HG03439 (cell line): ENCODE data around the gene SPATA31D1.
"Not testable (repeated sequence)": the region's sequence is repeated elsewhere in the genome, so short reads cannot be mapped to it uniquely, and the experiment has no call there.

Experiments
- ATAC-seq: cut with Tn5 transposase; IDR thresholded peaks from one replicate; pipeline ENCODE4 v1.9.1; 2021; ENCODE audit warnings: mild to moderate bottlenecking, moderate library complexity; ENCODE audit not compliant: unreplicated experiment

The SPATA31D1 gene

DNA sequence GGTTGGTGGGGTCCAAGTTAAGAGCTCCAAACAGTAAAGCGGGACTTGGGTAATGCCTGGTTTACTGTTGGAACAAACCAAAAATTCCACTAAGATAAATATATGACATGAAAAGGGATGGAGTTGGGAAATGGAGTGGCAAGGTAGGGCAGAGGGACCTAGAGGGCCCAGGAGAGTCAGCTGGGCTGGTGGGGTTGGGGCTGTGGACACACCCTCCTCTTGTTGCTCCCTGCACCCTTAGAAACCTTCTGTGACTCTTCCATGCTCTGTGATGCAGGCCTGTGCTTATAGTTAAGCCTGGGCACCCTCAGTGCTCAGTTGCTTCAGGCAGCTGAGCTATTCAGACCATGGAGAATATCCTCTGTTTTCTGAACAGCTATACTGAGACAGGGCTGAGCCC, at the start of gene SPATA31D1:
Gene SPATA31D1, plus strand, starts transcription at position 301 of the 400 bp plus-strand sequence. Its CDS starts 47 bp downstream, at position 348.
- not testable (repeated sequence) for ATAC-seq

DNA sequence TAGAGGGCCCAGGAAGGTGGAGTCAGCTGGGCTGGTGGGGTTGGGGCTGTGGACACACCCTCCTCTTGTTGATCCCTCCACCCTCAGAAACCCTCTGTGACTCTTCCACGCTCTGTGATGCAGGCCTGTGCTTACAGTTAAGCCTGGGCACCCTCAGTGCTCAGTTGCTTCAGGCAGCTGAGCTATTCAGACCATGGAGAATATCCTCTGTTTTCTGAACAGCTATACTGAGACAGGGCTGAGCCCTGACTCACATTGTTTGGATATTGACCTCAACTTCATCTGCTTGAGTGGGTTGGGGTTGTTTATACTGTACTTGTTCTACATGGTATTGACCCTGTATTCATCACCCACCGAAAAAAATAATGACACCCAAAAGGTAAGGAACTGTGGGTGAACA, 45.2 kb upstream of the SPATA31D1 start, which contains the start of gene SPATA31D3:
Gene SPATA31D3, plus strand, starts transcription at position 108 of the 400 bp plus-strand sequence. Its CDS starts 86 bp downstream, at position 194.
- not testable (repeated sequence) for ATAC-seq

DNA sequence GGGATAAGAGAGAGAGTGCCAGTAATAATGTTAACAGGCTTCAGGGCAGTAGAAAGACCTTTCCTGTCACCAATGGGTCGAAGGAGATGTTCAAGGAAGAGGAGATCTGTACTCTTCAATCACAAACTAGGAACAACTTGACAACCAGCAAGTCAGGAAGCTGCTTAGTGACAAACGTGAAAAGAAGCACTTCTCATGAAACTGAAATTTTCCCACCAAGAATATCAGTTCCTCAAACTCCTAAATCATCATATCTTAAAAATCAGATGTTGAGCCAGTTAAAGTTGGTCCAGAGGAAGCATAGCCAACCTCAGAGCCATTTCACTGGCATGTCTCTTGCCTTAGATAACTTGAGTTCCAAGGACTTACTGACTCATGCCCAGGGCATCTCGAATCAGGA, 39.9 kb upstream of the SPATA31D1 start:
- ATAC-seq: not testable (repeated sequence)

DNA sequence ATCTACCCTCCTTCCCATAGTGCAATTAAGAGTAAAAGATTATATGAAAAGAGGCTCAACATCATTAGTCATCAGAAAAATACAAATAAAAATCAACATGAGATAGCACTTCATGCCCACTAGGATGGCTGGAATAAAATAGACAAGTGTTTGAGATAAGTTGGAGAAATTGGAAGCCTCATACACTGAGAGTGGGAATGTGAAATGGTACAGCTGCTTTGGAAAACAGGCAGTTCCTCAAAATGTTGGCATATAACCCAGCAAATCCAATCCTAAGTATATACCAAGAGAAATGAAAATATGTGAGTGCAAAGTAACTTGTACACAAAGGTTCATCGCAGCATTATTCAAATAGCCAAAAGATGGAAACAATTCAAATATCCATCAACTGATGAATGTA, 35.5 kb upstream of the SPATA31D1 start:
- no peak for ATAC-seq

DNA sequence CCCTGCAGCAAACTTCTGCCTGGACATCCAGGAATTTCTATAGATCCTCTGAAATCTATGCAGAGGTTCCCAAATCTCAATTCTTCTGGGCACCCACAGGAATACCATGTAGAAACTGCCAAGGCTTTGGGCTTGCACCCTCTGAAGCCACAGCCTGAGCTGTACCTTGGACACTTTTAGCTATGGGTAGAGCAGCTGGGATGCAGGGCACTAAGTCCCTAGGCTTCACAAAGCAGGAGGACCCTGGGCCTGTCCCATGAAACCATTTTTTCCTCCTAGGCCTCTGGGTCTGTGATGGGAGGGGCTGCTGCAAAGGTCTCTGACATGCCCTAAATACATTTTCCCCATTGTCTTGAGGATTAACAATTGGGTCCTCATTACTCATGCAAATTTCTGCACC, 32.9 kb upstream of the SPATA31D1 start:
- ATAC-seq: no peak

DNA sequence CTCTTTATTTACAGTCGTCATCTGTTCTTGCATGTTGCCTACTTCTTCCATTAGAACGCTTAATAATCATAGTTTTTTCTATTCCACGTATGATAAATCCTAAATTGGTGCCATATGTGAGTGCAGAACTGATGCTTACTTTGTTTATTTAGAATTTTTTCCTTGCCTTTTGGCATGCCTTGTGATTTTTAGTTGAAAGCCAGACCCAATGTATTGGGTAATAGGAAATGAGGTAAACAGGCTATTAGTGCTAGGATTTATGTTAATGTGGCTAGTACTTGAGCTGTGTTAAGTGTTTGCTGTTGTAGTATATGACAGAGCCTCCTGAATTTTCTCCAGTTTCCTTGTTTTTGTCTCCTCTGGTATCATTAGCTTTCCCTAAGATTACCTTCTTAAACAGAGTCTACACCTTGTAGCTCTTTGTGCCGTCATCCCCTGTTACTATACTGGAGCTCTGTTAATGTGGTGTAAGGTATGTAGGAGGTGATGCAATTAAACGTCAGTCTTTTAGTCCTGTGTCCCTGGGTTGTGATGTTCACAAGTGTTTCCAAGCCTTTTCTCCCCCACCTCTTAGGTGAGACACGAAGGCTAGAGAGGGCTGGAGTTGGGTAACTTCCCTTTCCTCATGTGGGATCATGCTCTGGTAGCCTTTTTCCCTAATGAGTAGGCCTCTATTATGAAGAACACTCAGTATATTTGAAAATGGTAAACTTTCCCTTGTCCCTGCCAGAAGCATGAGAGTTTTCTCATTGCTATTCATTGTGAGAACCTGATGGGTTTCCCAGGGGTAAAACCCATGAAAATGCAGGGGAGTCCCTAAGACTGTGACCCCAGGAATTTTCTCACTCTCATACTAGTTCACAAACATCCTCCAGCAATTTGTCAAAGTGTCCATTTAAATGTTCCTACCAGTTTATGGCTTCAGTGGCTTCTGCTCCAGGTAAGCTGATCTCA, 24.1 kb upstream of the SPATA31D1 start:
- ATAC-seq: no peak

DNA sequence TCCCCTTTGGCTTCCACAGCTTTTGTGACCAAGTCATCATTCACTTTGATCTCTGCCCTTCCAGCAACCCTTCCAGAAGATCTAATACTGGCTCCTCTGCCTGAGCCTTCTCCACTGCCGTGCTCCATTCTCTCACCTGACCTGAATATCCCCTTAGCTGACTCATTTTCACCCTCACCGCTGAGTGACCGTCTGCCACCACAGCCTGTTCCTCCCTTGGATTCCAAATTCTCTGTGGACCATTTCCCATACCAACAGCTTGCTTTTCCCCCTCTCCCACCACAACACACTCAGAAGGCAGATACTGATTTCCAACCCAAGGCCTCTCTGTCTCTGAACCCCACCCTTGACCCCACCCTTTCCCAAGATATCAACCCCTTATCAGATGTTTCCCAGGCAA, 20.5 kb upstream of the SPATA31D1 start:
- no peak for ATAC-seq

DNA sequence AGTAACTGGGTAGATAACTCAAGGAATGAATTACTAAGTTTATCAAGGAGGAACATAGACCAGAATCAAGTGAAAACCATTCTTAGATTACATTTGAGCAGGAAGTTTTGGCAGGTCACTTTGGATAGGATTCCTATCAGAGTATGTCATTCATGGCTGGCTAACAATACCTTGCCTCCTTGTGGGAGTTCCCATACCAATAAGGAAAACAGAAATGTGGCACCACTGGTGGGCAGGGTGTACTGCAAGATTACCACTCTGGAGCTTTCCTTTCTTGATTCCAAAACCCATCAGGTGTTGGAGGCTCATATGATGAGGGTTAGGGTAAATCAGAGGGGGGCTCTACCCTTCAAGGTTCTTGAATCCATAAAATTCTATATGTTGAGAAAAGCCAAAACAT, 18.6 kb upstream of the SPATA31D1 start:
- no peak for ATAC-seq

DNA sequence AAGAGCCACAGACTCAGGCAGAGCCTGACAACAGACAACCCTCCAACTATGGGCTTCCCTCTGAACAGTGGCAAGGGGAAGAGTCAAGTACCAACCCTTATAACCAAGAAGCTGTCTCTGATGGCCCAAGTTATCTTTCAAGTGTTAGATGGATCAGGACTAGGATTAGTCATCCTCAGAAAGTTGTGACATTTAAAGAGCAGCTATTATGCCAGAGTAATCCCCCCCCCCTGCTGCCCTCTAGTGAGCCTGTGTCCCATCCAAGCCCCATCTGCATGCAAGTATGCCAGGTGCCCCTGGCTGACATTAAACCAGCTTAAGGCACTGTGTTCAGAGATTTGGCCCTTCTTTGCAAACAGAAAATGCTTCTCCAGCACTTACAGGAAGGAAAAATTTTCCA, 16.8 kb upstream of the SPATA31D1 start:
- no peak for ATAC-seq

DNA sequence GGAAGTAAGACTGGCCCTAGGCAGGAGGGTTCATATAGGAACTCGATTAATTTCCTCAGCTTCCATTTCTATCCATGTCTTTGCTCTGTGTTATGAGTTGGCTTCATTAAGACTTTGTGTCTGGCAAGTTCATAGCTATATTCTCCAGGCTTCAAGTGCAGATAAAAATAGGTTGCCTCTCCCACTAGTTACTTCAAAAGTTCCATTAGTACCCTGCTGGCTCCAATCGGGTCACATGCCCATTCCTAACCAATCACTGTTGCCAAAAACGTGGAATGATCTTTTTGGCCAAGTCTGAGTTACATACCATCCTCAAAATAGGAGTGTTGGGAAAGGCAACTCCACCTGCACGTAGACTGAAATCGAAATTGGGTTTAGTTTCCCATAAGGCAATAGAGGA, 13.8 kb upstream of the SPATA31D1 start:
- ATAC-seq: no peak

DNA sequence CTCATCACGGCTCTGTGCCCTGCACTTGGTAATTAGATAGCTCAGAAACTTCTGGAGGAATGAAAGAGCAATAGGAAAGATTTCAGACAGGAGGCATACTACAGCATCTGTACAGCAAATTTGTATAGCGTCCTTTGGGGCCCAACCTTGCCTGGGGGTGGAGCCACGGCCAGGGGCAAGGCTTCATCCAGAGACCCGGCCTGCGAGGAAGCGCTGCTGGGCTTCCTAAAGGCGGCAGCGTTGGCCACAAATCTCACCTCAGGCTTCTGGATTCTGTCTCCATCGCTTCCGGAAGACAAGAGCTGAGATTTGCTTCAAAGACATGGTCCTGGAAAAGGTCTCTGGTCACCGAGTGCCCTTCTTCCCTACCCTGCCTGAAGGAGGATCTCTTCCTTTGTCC, 12.2 kb upstream of the SPATA31D1 start:
- ATAC-seq: no peak

DNA sequence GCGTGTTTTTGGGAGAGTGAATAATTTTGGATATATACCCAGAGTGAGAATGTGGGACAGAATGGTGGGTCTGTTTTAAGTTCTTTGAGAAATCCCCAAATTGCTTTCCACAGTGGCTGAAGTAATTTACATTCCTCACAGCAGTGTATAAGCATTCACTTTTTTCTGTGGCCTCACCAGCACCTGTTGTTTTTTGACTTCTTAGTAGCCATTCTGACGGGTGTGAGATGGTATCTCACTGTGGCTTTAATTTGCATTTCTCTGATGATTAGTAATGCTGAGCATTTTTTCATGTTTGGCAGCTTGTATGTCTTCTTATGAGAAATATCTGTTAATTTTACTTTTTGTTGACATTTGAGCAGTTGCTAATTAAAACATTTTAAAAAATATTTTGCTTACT, 9.4 kb upstream of the SPATA31D1 start:
- peak; percentile 76 for ATAC-seq

DNA sequence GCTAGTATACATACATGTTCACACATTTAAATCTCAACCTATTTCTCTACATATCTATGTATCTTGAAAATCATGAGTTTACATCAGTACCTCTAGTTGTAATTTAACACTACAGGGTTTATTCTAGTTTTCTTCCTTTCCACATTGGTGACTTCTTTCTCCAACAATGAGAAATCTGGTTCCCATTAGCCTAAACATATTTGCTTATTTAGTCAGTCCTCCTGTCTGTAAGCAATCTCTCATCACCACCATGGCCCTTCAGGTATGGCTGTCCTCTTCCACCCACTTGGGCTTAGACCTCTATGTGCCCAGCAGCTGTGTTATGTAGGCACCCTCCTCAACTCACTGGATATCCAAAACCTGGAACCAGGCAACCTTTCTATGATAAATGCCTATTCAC, 8.0 kb upstream of the SPATA31D1 start:
- no peak for ATAC-seq

DNA sequence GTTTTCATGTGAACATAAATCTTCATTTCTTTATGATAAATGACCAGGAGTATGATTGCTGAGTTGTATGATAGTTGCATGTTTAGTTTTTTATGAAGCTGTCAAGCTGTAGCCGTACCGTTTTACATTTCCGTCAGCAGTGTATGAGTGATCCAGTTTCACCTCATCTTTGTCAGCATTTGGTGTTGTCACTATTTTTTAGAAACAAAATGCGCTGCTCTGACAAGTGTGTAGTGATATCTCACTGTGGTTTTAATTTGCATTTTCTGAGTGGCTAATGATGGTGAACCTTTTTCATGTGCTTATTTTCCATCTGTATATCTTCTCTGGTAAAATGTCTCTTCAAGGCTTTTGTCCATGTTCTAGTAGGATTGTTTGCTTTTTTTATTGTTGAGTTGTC, 6.7 kb upstream of the SPATA31D1 start:
- ATAC-seq: no peak

DNA sequence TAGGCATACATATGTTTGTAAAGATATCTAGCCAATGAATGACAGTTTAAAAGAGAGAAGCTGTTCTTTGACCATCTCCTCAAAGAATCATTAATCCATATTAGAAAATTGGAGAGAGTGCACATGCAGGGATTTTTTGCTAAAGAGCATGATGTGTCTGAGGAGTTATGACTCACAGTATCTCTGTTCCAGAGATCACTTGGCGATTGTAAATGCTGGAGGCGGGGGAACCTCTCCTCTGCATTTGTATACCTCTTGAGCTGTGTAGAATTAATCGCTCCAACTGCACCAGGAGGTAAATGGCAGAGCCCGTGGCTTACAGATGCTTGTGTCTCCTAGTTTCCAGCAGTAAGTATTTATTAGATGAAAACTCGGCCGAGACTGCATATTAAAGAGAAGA, 3.6 kb upstream of the SPATA31D1 start:
- ATAC-seq: no peak

DNA sequence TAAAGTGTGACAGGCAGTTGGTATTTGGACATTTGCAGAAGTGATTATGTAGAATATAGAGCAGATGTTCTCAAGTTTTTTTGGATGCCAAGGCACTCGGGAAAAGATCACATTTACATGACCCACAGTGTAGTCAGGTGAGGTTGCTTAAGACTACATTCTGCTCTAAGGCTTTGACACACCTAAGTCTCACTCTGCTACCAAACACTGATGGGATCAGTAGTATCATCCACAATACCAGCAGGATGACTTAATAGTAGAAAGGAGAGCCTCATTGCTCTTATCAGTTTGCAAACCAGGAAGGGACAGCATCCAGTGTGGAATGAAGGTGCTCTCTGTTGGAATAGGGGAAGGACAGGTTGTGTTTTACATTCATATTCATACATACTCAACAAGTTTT, 2.5 kb upstream of the SPATA31D1 start:
- ATAC-seq: no peak

DNA sequence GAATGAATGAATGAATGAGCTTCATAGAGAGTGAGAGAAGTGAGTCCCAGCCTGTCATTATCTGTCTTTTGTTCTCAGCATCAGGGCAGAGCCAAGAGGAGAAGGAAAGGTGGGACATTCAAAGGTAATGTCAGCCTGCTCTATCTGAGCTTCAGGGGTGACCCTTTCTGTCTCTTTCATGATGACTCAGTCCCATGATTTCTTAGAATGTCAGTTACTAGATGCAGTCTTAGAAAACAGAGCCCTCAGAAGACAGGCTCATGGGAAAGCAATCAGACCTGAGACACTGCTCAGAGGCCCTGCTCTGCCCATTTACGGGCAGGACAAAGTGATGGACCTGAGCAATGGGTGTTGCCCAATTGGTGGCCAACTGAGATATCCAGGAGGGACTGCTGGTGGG, 1.1 kb downstream of the SPATA31D1 start:
- no peak for ATAC-seq

DNA sequence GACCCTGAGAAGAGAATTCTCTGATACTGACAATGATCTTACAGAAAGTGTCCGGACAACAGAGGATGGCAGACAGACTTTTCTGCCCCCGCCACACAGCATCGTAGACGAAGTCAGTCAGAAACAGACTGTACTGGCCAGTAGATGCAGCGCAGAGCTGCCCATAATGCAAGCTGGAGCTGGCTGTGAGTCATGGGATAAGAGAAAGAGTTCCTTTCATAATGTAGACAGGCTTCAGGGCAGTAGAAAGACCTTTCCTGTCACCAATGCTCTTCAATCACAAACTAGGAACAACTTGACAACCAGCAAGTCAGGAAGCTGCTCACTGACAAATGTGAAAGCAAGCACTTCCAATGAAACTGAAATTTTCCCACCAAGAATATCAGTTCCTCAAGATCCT, 5.1 kb downstream of the SPATA31D1 start:
- ATAC-seq: no peak

DNA sequence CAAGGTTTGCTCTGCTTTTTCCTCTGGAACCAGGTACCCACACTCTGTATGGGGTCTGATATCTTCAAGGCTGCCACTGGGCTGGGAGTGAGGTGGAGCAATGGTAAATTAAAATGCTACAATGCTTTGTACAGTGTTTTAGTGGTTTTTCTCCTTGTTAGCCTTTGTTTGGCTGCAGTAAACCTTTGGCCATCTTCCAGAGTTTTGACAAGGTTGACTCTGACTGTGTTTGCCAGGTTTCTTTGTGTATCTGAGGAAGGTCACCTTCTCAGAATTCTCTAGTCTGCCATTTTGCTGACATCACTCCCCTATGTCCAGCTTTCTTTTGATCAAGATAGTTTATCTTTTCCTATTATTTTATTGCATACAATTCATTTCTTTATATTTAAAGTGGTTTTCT, 11.2 kb downstream of the SPATA31D1 start:
- no peak for ATAC-seq

DNA sequence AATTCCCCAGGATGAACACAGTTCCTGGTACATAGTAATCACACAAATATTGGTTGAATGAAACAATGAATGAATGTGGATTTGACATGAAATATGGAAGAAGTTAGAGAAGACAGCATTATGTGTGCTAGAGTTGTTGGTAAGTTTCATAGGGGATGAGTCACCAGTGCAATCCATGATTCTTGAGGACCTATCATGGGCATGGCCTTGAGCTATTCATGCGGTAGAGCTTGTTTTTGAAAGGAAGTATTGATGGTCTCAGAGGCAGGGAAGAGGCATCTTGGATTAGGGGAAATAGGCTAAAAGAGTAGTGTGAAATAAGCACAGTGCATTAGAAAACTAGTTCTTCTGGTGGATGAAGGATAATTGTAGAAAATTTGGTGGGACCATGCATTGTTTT, 22.1 kb downstream of the SPATA31D1 start:
- no peak for ATAC-seq

DNA sequence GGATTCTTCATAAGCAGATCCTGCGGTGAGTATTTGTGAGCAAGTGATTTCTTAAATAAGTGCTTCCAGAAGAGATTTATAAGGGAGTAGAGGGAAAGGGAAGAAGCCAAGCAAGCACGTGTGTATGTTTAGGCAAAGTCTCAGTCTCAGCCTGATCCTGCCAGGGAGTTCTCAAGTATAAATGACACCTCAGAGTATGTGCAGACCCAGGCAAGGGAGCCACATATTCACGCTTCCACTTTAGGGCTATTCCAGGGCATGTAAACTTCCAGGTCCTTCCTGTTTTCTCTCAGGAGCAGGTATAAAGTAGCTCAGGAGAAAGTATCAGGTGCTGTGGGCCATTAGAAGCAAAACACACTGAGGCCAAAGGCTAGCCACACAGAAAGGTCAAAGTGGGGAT, 22.6 kb downstream of the SPATA31D1 start:
- ATAC-seq: no peak

DNA sequence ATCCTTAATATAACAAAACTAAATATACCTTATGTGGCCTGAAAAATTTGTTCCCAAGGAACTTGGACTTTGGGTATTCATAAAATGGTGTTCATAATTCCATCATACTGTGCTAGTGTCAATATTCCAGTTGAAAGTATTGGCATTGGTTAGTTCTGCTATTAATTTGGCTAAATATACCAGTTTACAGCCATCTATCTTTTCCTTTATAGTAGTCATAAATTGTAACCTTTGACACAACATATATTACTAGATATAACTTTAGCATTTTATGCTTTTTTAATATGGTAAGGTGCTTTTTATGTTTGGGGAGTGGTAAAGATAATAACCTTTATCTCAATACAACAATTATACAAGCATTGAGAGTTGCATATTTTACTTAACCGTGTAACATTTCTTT, 23.7 kb downstream of the SPATA31D1 start:
- ATAC-seq: no peak

DNA sequence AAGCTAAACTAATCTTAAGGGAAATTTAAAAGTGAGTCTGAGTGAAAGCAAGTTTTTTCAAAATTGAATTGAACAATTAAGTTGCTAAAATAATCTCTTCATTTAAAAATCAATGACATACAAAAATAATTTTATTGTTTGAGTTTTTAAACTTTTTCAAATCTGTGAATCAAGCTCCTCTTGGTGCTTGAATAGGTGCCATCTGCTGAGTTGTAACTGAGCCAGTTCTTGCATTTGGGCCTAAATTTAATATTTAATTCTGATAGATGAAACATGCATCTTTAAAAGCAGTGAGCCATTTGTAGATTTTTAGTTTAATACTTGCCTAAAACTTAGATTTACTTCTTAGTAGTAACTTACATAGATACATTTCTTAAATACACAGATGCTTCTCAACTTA, 31.8 kb downstream of the SPATA31D1 start:
- no peak for ATAC-seq
